ENCODE measurements around the gene ABCA2.

DNA sequence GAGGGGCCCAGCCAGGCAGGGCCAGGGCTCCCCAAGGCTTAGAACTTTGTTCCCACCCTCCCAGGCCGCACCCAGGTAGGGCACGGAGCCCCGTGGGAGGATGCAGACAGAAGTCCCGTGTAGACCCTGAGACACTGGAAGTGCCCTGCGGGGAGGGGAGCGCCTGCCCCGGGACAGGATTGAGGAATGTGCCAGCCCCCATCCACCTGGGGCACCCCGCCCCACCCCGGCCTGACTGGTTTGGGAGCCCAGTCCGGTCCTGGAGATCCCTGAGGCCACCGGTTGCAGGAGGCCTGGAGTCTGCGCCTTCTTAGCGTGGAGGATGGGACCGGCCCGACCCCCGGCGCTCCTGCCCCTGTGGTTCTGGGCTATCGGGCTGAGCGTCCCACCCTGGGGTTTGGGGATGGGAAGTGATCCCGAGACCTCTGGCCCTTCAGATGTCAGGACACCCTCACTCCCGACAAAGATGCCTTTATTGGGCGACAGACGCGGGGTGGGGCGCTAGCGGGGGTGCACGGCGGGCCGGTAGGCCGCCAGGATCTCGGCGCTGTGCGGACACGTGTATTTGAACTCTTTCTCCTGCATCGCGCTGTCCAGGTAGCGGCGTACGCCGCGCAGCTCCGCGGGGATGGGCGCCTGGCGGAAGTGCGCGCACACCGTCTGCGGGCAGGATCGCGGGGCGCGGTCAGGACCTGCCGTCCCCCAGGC is 33.7 kb downstream of the ABCA2 start:
- TF ChIP-seq, protein P1, sequence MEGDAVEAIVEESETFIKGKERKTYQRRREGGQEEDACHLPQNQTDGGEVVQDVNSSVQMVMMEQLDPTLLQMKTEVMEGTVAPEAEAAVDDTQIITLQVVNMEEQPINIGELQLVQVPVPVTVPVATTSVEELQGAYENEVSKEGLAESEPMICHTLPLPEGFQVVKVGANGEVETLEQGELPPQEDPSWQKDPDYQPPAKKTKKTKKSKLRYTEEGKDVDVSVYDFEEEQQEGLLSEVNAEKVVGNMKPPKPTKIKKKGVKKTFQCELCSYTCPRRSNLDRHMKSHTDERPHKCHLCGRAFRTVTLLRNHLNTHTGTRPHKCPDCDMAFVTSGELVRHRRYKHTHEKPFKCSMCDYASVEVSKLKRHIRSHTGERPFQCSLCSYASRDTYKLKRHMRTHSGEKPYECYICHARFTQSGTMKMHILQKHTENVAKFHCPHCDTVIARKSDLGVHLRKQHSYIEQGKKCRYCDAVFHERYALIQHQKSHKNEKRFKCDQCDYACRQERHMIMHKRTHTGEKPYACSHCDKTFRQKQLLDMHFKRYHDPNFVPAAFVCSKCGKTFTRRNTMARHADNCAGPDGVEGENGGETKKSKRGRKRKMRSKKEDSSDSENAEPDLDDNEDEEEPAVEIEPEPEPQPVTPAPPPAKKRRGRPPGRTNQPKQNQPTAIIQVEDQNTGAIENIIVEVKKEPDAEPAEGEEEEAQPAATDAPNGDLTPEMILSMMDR (IDR thresholded peaks at IDR 0.05): no peak
- no peak for TF ChIP-seq POLR2A (IDR thresholded peaks at IDR 0.05)
